Activated T-cell treated with anti-CD3 and anti-CD28 coated beads for 1 hour (primary cell): ENCODE results near the gene PAEP.
"Not testable (repeated sequence)": the region's sequence is repeated elsewhere in the genome, so short reads cannot be mapped to it uniquely, and the experiment has no call there.

Source experiments
- DNase-seq: peaks from one replicate; pipeline ENCODE4 v3.0.0-alpha.2; 2020; ENCODE audit warnings: low read depth

Gene PAEP

DNA sequence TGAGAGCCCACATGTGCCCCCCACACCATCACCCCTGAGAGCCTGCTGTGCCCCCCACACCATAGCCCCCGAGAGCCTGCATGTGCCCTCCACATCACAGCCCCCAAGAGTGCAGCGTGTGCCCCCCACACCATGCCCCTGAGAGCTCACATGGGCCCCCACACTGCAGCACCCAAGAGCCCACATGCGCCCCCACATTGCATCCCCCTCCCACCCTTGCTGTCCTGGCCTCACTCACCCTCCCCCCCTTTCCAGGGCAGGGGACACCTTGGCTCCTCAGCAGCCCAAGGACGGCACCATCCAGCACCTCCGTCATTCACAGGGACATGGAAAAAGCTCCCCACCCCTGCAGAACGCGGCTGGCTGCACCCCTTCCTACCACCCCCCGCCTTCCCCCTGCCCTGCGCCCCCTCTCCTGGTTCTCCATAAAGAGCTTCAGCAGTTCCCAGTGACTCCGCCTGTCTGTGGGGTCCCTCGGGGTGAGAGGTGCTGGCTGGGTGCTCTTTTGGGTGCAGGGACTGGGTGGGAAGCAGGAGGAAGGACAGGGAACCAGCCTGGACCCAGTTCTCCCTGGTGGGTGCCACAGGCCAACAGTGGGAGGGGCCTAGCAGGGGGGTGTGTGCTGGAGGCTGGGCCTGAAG is 35.3 kb upstream of the PAEP start:
- DNase-seq = no peak

- no peak for DNase-seq
Observed at GRCh38 chr9:135526730-135527571, 34.6 kb upstream of the PAEP start.

DNA sequence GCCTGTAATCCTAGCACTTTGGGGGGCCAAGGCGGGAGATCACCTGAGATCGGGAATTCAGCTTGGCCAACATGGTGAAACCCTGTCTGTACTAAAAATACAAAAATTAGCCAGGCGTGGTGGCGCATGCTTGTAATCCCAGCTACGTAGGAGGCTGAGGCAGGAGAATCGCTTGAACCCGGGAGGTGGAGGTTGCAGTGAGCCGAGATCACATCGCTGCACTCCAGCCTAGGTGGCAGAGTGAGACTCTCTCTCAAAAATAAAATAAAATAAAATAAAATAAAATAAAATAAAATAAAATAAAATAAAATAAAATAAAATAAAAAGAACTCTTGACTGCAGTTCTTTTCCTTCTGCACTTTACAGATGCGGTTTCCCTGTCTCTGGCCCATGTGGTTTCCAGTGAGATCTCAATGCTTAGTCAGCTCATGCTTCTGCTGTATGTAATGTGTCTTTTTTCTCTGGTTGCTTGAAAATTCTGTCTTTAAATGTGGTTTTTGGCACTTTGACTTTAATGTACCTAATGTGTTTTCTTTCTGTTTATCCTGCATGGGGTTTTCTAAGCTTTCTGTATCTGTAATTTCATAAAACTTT is 32.6 kb upstream of the PAEP start:
- DNase-seq = not testable (repeated sequence)

DNA sequence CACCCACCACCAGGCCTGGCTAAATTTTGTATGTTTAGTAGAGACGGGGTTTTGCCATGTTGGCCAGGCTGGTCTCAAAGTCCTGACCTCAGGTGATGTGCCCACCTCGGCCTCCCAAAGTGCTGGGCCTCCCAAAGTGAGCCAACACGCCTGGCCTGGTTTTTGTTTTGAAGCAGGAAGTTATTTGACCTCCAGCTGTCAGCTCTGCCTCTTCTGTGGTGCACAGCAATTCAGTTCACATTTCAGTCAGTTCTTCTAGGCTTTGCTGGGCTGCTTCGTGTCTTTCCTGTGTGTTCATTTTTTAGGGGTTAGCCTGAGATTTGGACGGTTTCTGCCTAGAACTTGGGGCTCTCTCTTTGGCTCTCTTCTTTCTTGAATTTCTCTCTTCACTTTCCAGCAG is 31.4 kb upstream of the PAEP start:
- DNase-seq = no peak

GRCh38 chr9:135531096-135531495 is 30.5 kb upstream of the PAEP start:
- no peak for DNase-seq

GRCh38 chr9:135533113-135533512 is 28.4 kb upstream of the PAEP start:
- no peak for DNase-seq

GRCh38 chr9:135533674-135534073 is 27.9 kb upstream of the PAEP start:
- DNase-seq = no peak

DNA sequence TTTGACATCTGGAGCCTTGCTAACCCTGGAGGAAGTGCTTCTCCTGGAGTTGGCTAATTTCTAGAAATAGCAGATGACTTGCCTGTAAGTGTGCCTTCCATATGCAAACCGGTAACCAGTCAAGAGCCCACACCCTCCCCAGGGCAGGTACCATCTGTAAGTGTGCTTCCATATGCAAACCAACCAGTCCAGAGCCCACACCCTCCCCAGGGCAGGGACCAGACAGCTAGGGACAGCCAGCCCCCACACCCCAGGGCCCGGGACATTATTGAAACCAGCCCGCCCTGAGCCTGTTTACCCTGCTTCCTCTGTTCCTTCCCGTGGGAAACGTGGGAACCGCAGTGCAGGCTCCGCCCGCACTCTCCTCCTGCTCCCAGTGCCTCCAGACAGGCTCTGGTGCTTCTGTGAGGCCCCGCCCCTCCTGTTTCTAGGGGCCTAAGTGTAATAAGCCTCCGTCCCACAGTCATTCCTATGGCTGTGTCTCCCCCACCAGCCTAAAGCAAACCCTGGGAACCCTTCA is 27.3 kb upstream of the PAEP start:
- not testable (repeated sequence) for DNase-seq

GRCh38 chr9:135534826-135535225 is 26.7 kb upstream of the PAEP start:
- not testable (repeated sequence) for DNase-seq

- not testable (repeated sequence) for DNase-seq
Observed at GRCh38 chr9:135535631-135536030, 25.9 kb upstream of the PAEP start.

DNA sequence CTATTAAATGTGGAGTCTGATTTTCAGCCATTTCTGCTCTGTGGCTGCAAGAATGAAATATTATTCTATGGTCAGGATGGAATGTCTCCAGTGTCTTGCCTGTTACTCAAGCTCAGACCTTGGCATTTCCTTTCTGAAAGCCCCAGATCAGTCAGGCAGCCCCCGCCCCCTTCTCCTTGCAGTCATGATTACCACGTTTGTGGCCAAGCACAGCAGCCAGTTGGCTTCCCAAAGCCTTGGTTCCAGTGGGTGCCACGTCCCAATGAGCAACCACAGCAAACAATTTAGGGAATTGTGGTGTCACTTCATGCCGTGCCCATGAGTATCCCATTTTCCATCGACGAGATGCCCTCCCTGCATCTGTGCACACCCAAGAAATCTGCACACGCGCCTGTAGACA is 25.3 kb upstream of the PAEP start:
- DNase-seq = no peak

GRCh38 chr9:135543262-135543894 is 18.2 kb upstream of the PAEP start:
- not testable (repeated sequence) for DNase-seq

- DNase-seq = no peak
Observed at GRCh38 chr9:135544981-135545635, 16.4 kb upstream of the PAEP start.

GRCh38 chr9:135545646-135546176 is 15.8 kb upstream of the PAEP start, which contains the start of gene OBP2A:
Gene OBP2A, plus strand, starts transcription at chr9:135546126. Its CDS starts 55 bp downstream, at chr9:135546181.
- not testable (repeated sequence) for DNase-seq

DNA sequence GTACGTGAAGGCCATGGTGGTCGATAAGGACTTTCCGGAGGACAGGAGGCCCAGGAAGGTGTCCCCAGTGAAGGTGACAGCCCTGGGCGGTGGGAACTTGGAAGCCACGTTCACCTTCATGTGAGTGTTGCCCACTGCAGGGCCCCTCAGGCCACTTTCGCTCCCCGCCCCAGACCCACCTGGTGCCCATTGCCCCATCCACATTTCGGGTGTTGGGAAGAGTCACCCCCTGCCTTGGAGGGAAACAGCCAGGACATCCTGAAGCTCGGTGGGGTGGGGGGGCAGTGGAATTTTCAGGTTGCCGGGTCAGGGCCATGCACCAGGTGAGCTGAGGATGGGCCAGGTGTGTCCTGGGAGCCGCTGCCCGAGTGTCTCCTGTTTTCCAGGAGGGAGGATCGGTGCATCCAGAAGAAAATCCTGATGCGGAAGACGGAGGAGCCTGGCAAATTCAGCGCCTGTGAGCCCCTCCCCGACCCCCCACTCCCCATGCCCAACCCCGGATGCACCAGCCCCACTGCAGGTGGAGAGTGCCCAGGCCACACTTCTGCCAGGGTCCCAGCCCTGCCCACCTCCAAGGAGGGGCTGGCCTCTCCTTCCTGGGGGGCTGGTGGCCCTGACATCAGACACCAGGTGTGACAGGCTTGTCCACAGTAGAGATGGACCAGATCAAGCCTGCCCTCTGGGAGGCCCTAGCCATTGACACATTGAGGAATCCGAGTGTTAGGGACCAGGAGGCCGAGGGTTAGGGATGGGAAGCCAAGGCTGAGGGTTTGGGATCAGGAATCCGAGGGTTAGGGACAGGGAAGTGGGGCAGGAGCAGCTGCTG is 14.6 kb upstream of the PAEP start:
- DNase-seq = not testable (repeated sequence)

- no peak for DNase-seq
Observed at GRCh38 chr9:135547756-135548736, 13.5 kb upstream of the PAEP start.

- DNase-seq = not testable (repeated sequence)
Observed at GRCh38 chr9:135549478-135550343, 11.8 kb upstream of the PAEP start.

DNA sequence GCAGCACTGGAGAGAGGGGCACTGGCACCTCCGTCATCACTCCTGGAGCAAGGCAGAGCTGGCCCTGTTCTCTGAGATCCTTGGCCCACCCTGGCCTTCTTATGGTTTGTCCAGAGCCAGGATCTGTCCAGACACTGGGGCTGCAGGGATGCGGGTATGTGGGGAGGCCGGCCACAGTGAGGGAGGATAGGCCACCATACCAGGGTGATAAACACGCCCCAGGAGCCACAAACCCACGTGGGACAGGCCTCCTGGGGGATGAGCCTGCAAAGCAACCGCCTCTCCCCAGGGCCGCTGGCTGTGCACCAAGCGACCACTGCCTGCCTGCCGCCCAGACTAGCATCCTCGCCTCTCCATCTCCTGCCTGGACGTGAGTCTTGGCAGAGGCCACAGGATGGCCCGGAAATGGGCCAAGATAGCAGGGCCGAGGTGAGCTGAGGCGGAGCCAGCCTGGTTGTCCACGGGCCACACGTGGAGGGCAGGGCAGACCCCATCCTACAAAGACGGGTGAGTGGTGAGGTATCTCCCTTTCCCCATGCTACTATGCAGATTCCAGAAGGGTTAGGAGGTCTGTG is 11.1 kb upstream of the PAEP start:
- DNase-seq = no peak
